Stimulated activated naive CD4-positive, alpha-beta T cell treated with Interleukin-2 at 50 U/mL for 16 hours (primary cell): ENCODE data around the gene GALNTL6.

ENCODE experiments used
- DNase-seq: peaks from one replicate; lab custom pipeline; 2025; lab: John Stamatoyannopoulos, UW

Gene GALNTL6

GRCh38 chr4:172553216-172553615, 740.0 kb downstream of the GALNTL6 start:
- no peak for DNase-seq

- no peak for DNase-seq
Observed at GRCh38 chr4:172554588-172554987, 741.4 kb downstream of the GALNTL6 start.

GRCh38 chr4:172555725-172556124, 742.5 kb downstream of the GALNTL6 start:
- no peak for DNase-seq

GRCh38 chr4:172573899-172574298, 760.7 kb downstream of the GALNTL6 start:
- DNase-seq, result no peak

GRCh38 chr4:172578712-172579111, 765.5 kb downstream of the GALNTL6 start:
- no peak for DNase-seq

- DNase-seq, result no peak
Observed at GRCh38 chr4:172584816-172585215, 771.6 kb downstream of the GALNTL6 start.

GRCh38 chr4:172596206-172596605, 783.0 kb downstream of the GALNTL6 start:
- DNase-seq, result no peak

GRCh38 chr4:172599554-172599953, 786.4 kb downstream of the GALNTL6 start:
- DNase-seq, result no peak

GRCh38 chr4:172601195-172601594, 788.0 kb downstream of the GALNTL6 start:
- DNase-seq, result no peak

- no peak for DNase-seq
Observed at GRCh38 chr4:172619218-172619617, 806.0 kb downstream of the GALNTL6 start.

- DNase-seq, result no peak
Observed at GRCh38 chr4:172619798-172620197, 806.6 kb downstream of the GALNTL6 start.

GRCh38 chr4:172628263-172628662, 815.1 kb downstream of the GALNTL6 start:
- no peak for DNase-seq

- no peak for DNase-seq
Observed at GRCh38 chr4:172630280-172630679, 817.1 kb downstream of the GALNTL6 start.

- no peak for DNase-seq
Observed at GRCh38 chr4:172631832-172632231, 818.6 kb downstream of the GALNTL6 start.

- no peak for DNase-seq
Observed at GRCh38 chr4:172648471-172648870, 835.3 kb downstream of the GALNTL6 start.

GRCh38 chr4:172649143-172649542, 835.9 kb downstream of the GALNTL6 start:
- no peak for DNase-seq

GRCh38 chr4:172650758-172651530, 837.7 kb downstream of the GALNTL6 start:
- no peak for DNase-seq

GRCh38 chr4:172651961-172652360, 838.8 kb downstream of the GALNTL6 start:
- no peak for DNase-seq

GRCh38 chr4:172652369-172652768, 839.2 kb downstream of the GALNTL6 start:
- DNase-seq, result no peak

GRCh38 chr4:172653676-172654075, 840.5 kb downstream of the GALNTL6 start:
- no peak for DNase-seq

- no peak for DNase-seq
Observed at GRCh38 chr4:172654457-172654856, 841.3 kb downstream of the GALNTL6 start.

GRCh38 chr4:172656055-172656454, 842.9 kb downstream of the GALNTL6 start:
- no peak for DNase-seq

GRCh38 chr4:172657081-172657480, 843.9 kb downstream of the GALNTL6 start:
- no peak for DNase-seq

GRCh38 chr4:172660251-172660650, 847.0 kb downstream of the GALNTL6 start:
- no peak for DNase-seq
